Measurements from ENCODE around the gene PGRMC2. TPM values are rescaled to one million over a fixed set of nuclear protein-coding genes. Genes with fewer than 3 reads are reported as not detected.

Gene PGRMC2
- total RNA-seq, 1 experiment from 2014 or later: 77.6 TPM

- H3K23me2 ChIP-seq (ENCODE audit: insufficient read length, low read depth, low read length, poor library complexity, severe bottlenecking): peaks cover 5% of the 10 kb centered on the region
- no peak overlapping the region for H4K5ac ChIP-seq (ENCODE audit: insufficient read length, low read depth, low read length)
- no peak for TF ChIP-seq CTCF (conservative IDR thresholded peaks at IDR 0.05)
- Mint-ChIP-seq H3K27me3 (ENCODE audit: low read depth) (no peaks in the 10 kb centered on the region), H3K4me3 (no peak overlapping the region), H3K9me3 (no peaks in the 10 kb centered on the region), H3K4me1 (peaks cover 37 to 48% of the 10 kb centered on the region in 2 experiments), H3K27ac (no peak overlapping the region), H3K36me3 (ENCODE audit: insufficient read depth in 1 of 3, low read depth in 3 of 3) (peaks cover 15 to 42% (median 19%) of the 10 kb centered on the region in 3 experiments; a peak in 6 of 7 replicates)
- no peak overlapping the region for H2BK120ac ChIP-seq (ENCODE audit: low read depth, low read length, poor library complexity, severe bottlenecking)
- H2BK20ac ChIP-seq (ENCODE audit: low read depth, low read length, poor library complexity, severe bottlenecking): no peak overlapping the region
- H4K8ac ChIP-seq (replicated peaks; ENCODE audit: insufficient read length, low read depth, low read length): no peak overlapping the region
- H3K27ac ChIP-seq (ENCODE audit: insufficient read length, low read depth, low read length): no peak overlapping the region
- H3K4ac ChIP-seq (ENCODE audit: low read depth, low read length): no peak overlapping the region
- no peak overlapping the region for H4K91ac ChIP-seq (ENCODE audit: insufficient read length, low read depth, low read length)
- H3K4me2 ChIP-seq (ENCODE audit: insufficient read depth, insufficient read length, low read length): no peak overlapping the region
- H2BK15ac ChIP-seq (ENCODE audit: low read depth, low read length): no peak overlapping the region
- no CpG with 5 or more reads among the region's 2 CpGs for WGBS (ENCODE audit: extremely low coverage, insufficient read length, low lambda C conversion rate)
- no peak overlapping the region for H3K18ac ChIP-seq (ENCODE audit: insufficient read length, low read depth, low read length)
- H3K9ac ChIP-seq (ENCODE audit: extremely low read depth, insufficient read length, low read length): no peak overlapping the region
- no peak overlapping the region for H3K14ac ChIP-seq (ENCODE audit: insufficient read depth, low read length)
- H3K27me3 ChIP-seq (ENCODE audit: insufficient read depth, low read length): no peaks in the 10 kb centered on the region
- no peak overlapping the region for H3K23ac ChIP-seq (ENCODE audit: insufficient read length, low read depth, low read length)
- H2AK5ac ChIP-seq (ENCODE audit: insufficient read length, low read length): no peak overlapping the region
- DNase-seq: no peak
- H3K4me1 ChIP-seq (ENCODE audit: insufficient read depth, low read length): no peaks in the 10 kb centered on the region; the same call in 1 of the 2 replicates
- H4K20me1 ChIP-seq (ENCODE audit: control insufficient read depth, insufficient read depth, insufficient read length): no peaks in the 10 kb centered on the region
- no peak overlapping the region for H3K56ac ChIP-seq (ENCODE audit: insufficient read length, low read depth, low read length)
- no peak overlapping the region for H2BK5ac ChIP-seq (ENCODE audit: insufficient read length, low read length)
- H2BK12ac ChIP-seq (ENCODE audit: insufficient read length, low read depth, low read length): no peak overlapping the region
- no peak overlapping the region for H3T11ph ChIP-seq (ENCODE audit: low read length)
- H2AFZ ChIP-seq (ENCODE audit: low read length): no peak overlapping the region
- no peaks in the 10 kb centered on the region for H3K79me1 ChIP-seq (ENCODE audit: insufficient read depth, low read depth, low read length, poor library complexity, severe bottlenecking)
- no peaks in the 10 kb centered on the region for H3K9me3 ChIP-seq (ENCODE audit: control insufficient read depth, low read depth, low read length)
- H3K79me2 ChIP-seq (ENCODE audit: insufficient read depth, low read length): peaks cover 32% of the 10 kb centered on the region; the same call in 1 of the 2 replicates
Measured at GRCh38 chr4:128283071-128283470, 4.5 kb downstream of the PGRMC2 start.
